Mucosa of stomach (tissue), 1 donor: ENCODE results near the gene GPC6.

Source experiments
- H3K27me3 ChIP-seq: one replicate; pipeline ENCODE4 v1.7.0; 2013; ENCODE audit warnings: mild to moderate bottlenecking, low read length; ENCODE audit not compliant: control insufficient read depth, insufficient read depth
- H3K36me3 ChIP-seq: one replicate; pipeline ENCODE4 v1.7.0; 2013; ENCODE audit warnings: low read length; ENCODE audit not compliant: control insufficient read depth, insufficient read depth
- H3K4me1 ChIP-seq: one replicate; pipeline ENCODE4 v1.7.0; 2013; ENCODE audit warnings: mild to moderate bottlenecking, low read length; ENCODE audit not compliant: control insufficient read depth, insufficient read depth
- H3K4me3 ChIP-seq: one replicate; pipeline ENCODE4 v1.7.0; 2013; ENCODE audit warnings: low read length
- H3K9ac ChIP-seq: one replicate; pipeline ENCODE4 v1.7.0; 2013; ENCODE audit warnings: mild to moderate bottlenecking, low read length, moderate library complexity
- H3K9me3 ChIP-seq: one replicate; pipeline ENCODE4 v1.7.0; 2013; ENCODE audit warnings: mild to moderate bottlenecking, low read length, moderate library complexity; ENCODE audit not compliant: control insufficient read depth
- donor health status: Pancreatic carcinoma.

Gene GPC6

DNA sequence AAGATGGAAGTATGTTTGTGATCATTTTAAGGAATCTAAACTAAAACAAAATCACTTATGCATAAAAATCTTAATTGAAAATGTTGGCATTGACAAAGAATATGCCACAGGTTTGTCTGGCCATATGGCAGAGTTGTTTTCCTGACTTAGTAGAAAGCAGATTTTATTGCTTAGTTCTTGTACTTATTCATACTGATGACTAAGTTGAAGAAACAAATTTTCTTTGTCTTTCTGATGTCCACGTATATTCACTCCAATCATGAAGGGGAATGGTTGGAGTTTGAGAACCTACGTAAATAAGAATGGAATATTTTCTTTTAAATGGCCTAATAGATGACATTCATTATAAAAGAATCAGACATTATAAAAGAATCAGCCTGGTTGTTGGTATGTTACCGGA is 8.0 kb upstream of the GPC6 start:
- Histone ChIP-seq H3K9me3 (no peaks in the 10 kb centered on the region), H3K27me3 (no peaks in the 10 kb centered on the region), H3K4me3 (no peak overlapping the region), H3K9ac (no peak overlapping the region), H3K4me1 (no peaks in the 10 kb centered on the region), H3K36me3 (no peaks in the 10 kb centered on the region)

DNA sequence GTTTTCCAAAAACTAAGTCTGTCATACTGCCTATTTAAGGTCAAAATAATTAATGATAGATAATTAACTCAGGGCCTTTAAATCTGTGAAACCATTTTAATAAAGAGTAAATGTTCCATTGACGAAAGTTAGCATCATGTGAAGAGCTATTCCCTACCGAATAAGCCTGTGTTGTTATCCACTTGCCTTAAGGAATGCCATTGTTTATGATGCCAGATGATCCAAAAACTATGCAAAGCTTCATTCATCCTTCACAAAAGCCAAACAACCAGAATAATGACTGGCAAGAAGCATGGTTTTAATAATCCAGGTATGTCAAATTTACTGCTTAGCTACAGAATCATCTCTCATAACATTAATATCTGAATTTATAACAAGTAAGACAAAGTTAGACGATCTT is 6.5 kb upstream of the GPC6 start:
- no peaks in the 10 kb centered on the region for H3K4me1 ChIP-seq
- no peaks in the 10 kb centered on the region for H3K27me3 ChIP-seq
- H3K9ac ChIP-seq = no peak overlapping the region
- no peak overlapping the region for H3K4me3 ChIP-seq
- no peaks in the 10 kb centered on the region for H3K9me3 ChIP-seq
- no peaks in the 10 kb centered on the region for H3K36me3 ChIP-seq

DNA sequence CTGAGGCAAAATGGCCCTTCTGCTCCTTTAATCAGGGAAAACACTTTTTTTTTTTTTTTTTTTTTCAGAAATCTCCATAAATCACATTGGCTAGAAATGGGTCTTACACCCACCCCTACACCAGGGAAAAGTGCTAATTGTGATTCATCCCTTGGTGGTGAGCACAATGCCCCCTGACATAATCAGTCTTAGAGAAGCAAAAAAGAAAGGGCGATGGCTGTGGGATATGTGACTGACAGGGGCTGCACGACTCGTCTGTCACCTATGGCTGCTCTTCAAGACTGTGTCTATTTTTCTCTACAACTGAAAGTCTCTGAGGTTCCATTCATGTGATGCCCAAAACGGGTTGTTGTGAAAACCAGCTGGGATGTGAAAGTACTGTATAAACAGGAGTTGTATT is 3.6 kb upstream of the GPC6 start:
- peaks cover 6% of the 10 kb centered on the region for H3K4me1 ChIP-seq
- peaks cover 23% of the 10 kb centered on the region for H3K27me3 ChIP-seq
- no peak overlapping the region for H3K4me3 ChIP-seq
- H3K9ac ChIP-seq = no peak overlapping the region
- H3K9me3 ChIP-seq = no peaks in the 10 kb centered on the region
- H3K36me3 ChIP-seq = no peaks in the 10 kb centered on the region

DNA sequence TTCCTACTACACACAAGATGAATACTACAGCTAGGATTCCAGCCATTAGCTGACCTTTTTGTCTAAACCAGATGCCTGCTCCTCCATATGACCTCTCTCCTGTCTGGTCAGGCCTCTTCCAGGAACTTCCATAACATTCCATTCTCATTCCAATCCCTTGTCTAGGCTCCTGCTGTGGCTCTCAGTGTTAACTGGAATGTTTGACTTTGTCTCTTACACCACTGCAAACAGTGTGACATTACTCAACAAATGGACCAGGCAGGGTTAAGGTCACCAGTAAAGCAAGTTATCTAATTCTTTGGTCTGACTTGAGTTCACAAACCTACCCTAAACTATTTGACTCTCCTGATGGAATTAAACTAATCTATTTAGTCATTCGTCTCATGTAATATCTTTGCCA is 2.1 kb upstream of the GPC6 start:
- no peaks in the 10 kb centered on the region for H3K9me3 ChIP-seq
- H3K4me3 ChIP-seq = no peak overlapping the region
- H3K4me1 ChIP-seq = peaks cover 6% of the 10 kb centered on the region
- no peaks in the 10 kb centered on the region for H3K36me3 ChIP-seq
- H3K9ac ChIP-seq = no peak overlapping the region
- H3K27me3 ChIP-seq = peaks cover 34% of the 10 kb centered on the region

DNA sequence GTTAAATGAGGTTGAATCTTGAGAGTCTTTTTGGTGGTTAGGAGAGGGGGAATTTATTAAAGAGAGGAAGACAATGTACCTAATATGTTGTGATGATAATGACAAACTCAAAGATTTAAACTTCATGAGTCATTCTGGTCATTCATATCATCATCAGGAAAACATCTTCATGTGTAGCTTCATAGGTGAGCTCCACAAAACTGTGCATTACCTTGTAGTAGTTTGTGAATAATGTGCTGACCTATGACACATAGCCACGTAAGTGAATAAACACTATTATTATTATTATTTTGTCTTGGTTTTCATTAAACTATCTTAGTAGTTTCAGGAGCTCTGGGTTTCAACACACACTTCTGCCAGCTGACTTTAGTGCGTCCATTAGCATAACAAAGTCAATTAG is 997 bp upstream of the GPC6 start:
- H3K9ac ChIP-seq = no peak overlapping the region
- H3K4me3 ChIP-seq = no peak overlapping the region
- peaks cover 34% of the 10 kb centered on the region for H3K27me3 ChIP-seq
- H3K4me1 ChIP-seq = peaks cover 6% of the 10 kb centered on the region
- no peaks in the 10 kb centered on the region for H3K9me3 ChIP-seq
- no peaks in the 10 kb centered on the region for H3K36me3 ChIP-seq

GRCh38 chr13:93226065-93226622 is 463 bp upstream of the GPC6 start:
- H3K36me3 ChIP-seq = no peaks in the 10 kb centered on the region
- peaks cover 6% of the 10 kb centered on the region for H3K4me1 ChIP-seq
- H3K9me3 ChIP-seq = no peaks in the 10 kb centered on the region
- no peak overlapping the region for H3K9ac ChIP-seq
- H3K4me3 ChIP-seq = no peak overlapping the region
- H3K27me3 ChIP-seq = peaks cover 34% of the 10 kb centered on the region

DNA sequence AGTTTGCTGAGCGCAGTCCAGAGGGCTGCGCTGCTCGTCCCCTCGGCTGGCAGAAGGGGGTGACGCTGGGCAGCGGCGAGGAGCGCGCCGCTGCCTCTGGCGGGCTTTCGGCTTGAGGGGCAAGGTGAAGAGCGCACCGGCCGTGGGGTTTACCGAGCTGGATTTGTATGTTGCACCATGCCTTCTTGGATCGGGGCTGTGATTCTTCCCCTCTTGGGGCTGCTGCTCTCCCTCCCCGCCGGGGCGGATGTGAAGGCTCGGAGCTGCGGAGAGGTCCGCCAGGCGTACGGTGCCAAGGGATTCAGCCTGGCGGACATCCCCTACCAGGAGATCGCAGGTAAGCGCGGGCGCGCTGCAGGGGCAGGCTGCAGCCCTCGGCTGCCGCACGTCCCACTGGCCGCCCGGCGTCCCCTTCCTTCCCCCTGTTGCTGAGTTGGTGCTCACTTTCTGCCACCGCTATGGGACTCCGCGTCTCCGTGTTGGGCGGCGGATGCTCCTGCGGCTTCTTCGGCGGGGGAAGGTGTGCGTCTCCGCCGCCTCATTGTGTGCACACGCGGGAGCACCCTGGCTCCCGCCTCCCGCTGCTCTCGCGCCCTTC is 772 bp downstream of the GPC6 start:
- Histone ChIP-seq H3K9me3 (no peaks in the 10 kb centered on the region), H3K36me3 (no peaks in the 10 kb centered on the region), H3K4me1 (peaks cover 6% of the 10 kb centered on the region), H3K27me3 (peaks cover 34% of the 10 kb centered on the region), H3K9ac (peak overlapping the region; percentile 41), H3K4me3 (peak overlapping the region; percentile 12)

DNA sequence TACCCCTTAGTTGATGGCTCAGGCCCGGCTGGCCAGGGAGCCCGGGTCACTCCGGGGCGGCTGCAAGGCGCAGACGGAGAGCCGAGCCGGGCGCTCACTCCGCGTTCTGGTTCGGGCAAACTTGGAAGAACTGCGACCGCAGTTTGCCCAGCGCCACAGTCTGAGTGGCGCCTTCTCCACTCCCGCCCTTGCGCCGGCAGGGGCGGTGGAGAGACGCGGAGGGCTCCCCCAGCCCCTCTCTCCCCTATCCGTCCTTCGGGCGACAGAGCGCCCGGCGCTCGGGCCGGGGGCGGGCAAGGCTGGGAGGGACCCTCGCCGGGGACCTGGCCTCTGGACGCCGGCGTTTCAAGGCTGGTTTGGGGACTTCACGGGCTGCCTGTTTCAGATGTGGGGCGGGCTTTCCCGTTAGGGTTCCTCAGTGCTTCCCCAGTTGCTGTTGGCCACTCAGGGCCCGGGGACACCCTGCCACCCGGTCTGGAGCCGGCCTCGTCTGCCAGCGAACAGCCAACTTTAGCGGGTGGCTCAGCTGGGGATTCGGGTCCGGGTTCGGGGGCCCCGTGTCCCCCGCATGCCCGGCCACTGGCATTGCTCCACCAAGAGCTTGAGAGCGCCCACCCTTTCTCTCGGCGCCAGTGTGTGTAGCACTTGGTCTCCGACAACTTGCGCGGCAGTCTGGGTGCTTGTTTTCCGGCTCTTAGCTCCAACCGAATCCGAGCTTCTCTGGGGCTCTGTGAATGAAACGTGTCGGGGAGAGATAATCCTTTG is 1.5 kb downstream of the GPC6 start:
- H3K9me3 ChIP-seq = no peaks in the 10 kb centered on the region
- H3K4me3 ChIP-seq = peak overlapping the region; percentile 9
- H3K4me1 ChIP-seq = peaks cover 6% of the 10 kb centered on the region
- H3K27me3 ChIP-seq = peaks cover 34% of the 10 kb centered on the region
- no peaks in the 10 kb centered on the region for H3K36me3 ChIP-seq
- peak overlapping the region; percentile 30 for H3K9ac ChIP-seq

GRCh38 chr13:93228643-93228937 is 2.0 kb downstream of the GPC6 start:
- no peaks in the 10 kb centered on the region for H3K9me3 ChIP-seq
- peak overlapping the region; percentile 9 for H3K4me3 ChIP-seq
- peaks cover 34% of the 10 kb centered on the region for H3K27me3 ChIP-seq
- peaks cover 6% of the 10 kb centered on the region for H3K4me1 ChIP-seq
- no peaks in the 10 kb centered on the region for H3K36me3 ChIP-seq
- H3K9ac ChIP-seq = peak overlapping the region; percentile 30

- no peak overlapping the region for H3K9ac ChIP-seq
- no peak overlapping the region for H3K4me3 ChIP-seq
- H3K9me3 ChIP-seq = no peaks in the 10 kb centered on the region
- H3K27me3 ChIP-seq = peaks cover 34% of the 10 kb centered on the region
- H3K4me1 ChIP-seq = peaks cover 6% of the 10 kb centered on the region
- H3K36me3 ChIP-seq = no peaks in the 10 kb centered on the region
These were observed 3.8 kb downstream of the GPC6 start for GRCh38 chr13:93230261-93230855.

DNA sequence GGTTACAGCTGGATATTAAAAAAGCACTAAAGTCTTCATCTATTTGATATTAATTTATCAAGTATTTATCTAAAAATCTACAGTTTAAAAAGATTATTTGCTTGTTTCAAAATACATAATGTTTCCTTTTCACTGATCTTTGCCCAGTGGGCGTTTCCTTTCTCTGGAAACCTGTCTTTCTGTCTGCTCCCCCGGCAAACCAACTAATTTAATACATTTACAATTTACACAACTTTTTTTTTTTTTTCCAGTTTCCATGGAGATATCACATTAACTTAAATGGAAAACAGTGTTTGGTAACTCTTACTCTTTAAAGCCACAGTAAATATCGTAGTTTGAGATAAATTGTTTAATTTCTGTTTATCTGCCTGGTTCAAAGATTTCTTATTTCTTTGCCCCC is 5.3 kb downstream of the GPC6 start:
- H3K4me1 ChIP-seq = peaks cover 5% of the 10 kb centered on the region
- no peak overlapping the region for H3K9ac ChIP-seq
- no peaks in the 10 kb centered on the region for H3K36me3 ChIP-seq
- no peak overlapping the region for H3K4me3 ChIP-seq
- H3K27me3 ChIP-seq = peaks cover 21% of the 10 kb centered on the region
- no peaks in the 10 kb centered on the region for H3K9me3 ChIP-seq

GRCh38 chr13:93233997-93234416 is 7.4 kb downstream of the GPC6 start:
- no peaks in the 10 kb centered on the region for H3K9me3 ChIP-seq
- H3K4me1 ChIP-seq = no peaks in the 10 kb centered on the region
- H3K27me3 ChIP-seq = peaks cover under 1% of the 10 kb centered on the region
- H3K9ac ChIP-seq = no peak overlapping the region
- H3K4me3 ChIP-seq = no peak overlapping the region
- no peaks in the 10 kb centered on the region for H3K36me3 ChIP-seq
